Upper lobe of left lung (tissue), 4 donors: ENCODE measurements around the gene IPO4.
A peak's percentile ranks its signal among the peaks of the same experiment; 100 is the strongest.

ENCODE experiments used
- EP300 ChIP-seq, 4 donors: sonication (generic); formaldehyde crosslinking; IDR thresholded peaks; one replicate each; pipeline ENCODE4 v1.5.1; 2017; ENCODE audit warnings: antibody characterized with exemption in 4 of 4, control low read depth in 2 of 4
- POLR2A ChIP-seq, 4 donors: fragments of 450-650 bp; IDR thresholded peaks; one replicate each; pipeline ENCODE4 v1.5.1; 2016 to 2017; ENCODE audit warnings: antibody characterized with exemption in 4 of 4, mild to moderate bottlenecking in 2 of 4
- POLR2AphosphoS5 ChIP-seq, 2 donors: sonication (generic); formaldehyde crosslinking; IDR thresholded peaks; one replicate each; pipeline ENCODE4 v1.5.1; 2017; ENCODE audit warnings: antibody characterized with exemption in 2 of 2
- TF ChIP-seq, protein P1 (sequence below), 6 experiments: fragments of 450-650 bp in 4 of 6; fragments of 200-600 bp in 2 of 6; sonication (generic) in 2 of 6; IDR thresholded peaks; one replicate each; pipeline ENCODE4 v1.5.1; 2016 to 2019; ENCODE audit warnings: antibody characterized with exemption in 6 of 6

GRCh38 chr14:24212924-24213865 is 24.6 kb upstream of the IPO4 start, which contains the start of gene CHMP4A:
- TF ChIP-seq POLR2A (IDR thresholded peaks at IDR 0.05) (peak; percentile 94 to 98 (median 98)), EP300 (IDR thresholded peaks at IDR 0.05) (peak in 1 of 4 donors; percentile 34), POLR2AphosphoS5 (IDR thresholded peaks at IDR 0.05) (peak; percentile 99)
- TF ChIP-seq, protein P1, sequence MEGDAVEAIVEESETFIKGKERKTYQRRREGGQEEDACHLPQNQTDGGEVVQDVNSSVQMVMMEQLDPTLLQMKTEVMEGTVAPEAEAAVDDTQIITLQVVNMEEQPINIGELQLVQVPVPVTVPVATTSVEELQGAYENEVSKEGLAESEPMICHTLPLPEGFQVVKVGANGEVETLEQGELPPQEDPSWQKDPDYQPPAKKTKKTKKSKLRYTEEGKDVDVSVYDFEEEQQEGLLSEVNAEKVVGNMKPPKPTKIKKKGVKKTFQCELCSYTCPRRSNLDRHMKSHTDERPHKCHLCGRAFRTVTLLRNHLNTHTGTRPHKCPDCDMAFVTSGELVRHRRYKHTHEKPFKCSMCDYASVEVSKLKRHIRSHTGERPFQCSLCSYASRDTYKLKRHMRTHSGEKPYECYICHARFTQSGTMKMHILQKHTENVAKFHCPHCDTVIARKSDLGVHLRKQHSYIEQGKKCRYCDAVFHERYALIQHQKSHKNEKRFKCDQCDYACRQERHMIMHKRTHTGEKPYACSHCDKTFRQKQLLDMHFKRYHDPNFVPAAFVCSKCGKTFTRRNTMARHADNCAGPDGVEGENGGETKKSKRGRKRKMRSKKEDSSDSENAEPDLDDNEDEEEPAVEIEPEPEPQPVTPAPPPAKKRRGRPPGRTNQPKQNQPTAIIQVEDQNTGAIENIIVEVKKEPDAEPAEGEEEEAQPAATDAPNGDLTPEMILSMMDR (IDR thresholded peaks at IDR 0.05) = peak in 4 of 6 experiments; percentile 9 to 42 (median 25)
